ENCODE measurements around the gene IL5RA.

GRCh38 chr3:3081381-3082233 lies 28.6 kb downstream of the IL5RA start:
- TF ChIP-seq CTCF (conservative IDR thresholded peaks at IDR 0.05; ENCODE audit: low read depth, low read length) (no peak), EZH2 (IDR thresholded peaks at IDR 0.05; ENCODE audit: borderline replicate concordance, low read depth, low read length, poor library complexity, severe bottlenecking) (no peak)
